ENCODE measurements around the gene IL20RA.
"Not testable (repeated sequence)": the region's sequence is repeated elsewhere in the genome, so short reads cannot be mapped to it uniquely, and the experiment has no call there.

The IL20RA gene

GRCh38 chr6:137002505-137002904, 42.3 kb downstream of the IL20RA start:
- no peak for DNase-seq

- no peak for DNase-seq
Measured at GRCh38 chr6:137001977-137002302, 42.8 kb downstream of the IL20RA start.

GRCh38 chr6:137001299-137001976, 43.3 kb downstream of the IL20RA start:
- no peak for DNase-seq

- DNase-seq, result no peak
Measured at GRCh38 chr6:137000825-137001224, 43.9 kb downstream of the IL20RA start.

- DNase-seq, result no peak
Measured at GRCh38 chr6:136995521-136995920, 49.2 kb downstream of the IL20RA start.

- no peak for DNase-seq
Measured at GRCh38 chr6:136994782-136995181, 50.0 kb downstream of the IL20RA start.

GRCh38 chr6:136992113-136992512, 52.7 kb downstream of the IL20RA start:
- no peak for DNase-seq

GRCh38 chr6:136991646-136992045, 53.1 kb downstream of the IL20RA start:
- DNase-seq, result no peak

- DNase-seq, result no peak
Measured at GRCh38 chr6:136990754-136991153, 54.0 kb downstream of the IL20RA start.

- no peak for DNase-seq
Measured at GRCh38 chr6:136990242-136990578, 54.6 kb downstream of the IL20RA start.

- no peak for DNase-seq
Measured at GRCh38 chr6:136989571-136990241, 55.1 kb downstream of the IL20RA start.

GRCh38 chr6:136987526-136987925, 57.2 kb downstream of the IL20RA start:
- no peak for DNase-seq

- DNase-seq, result no peak
Measured at GRCh38 chr6:136985502-136985901, 59.3 kb downstream of the IL20RA start.

- DNase-seq, result no peak
Measured at GRCh38 chr6:136984578-136984977, 60.2 kb downstream of the IL20RA start.

GRCh38 chr6:136983687-136984086, 61.1 kb downstream of the IL20RA start:
- DNase-seq, result no peak

- DNase-seq, result no peak
Measured at GRCh38 chr6:136982928-136983327, 61.8 kb downstream of the IL20RA start.

- DNase-seq, result no peak
Measured at GRCh38 chr6:136980070-136980469, 64.7 kb downstream of the IL20RA start.

GRCh38 chr6:136979206-136979605, 65.6 kb downstream of the IL20RA start:
- DNase-seq, result no peak

GRCh38 chr6:136977075-136977474, 67.7 kb downstream of the IL20RA start:
- DNase-seq, result no peak

GRCh38 chr6:136975089-136975715, 69.6 kb downstream of the IL20RA start:
- DNase-seq, result no peak

- not testable (repeated sequence) for DNase-seq
Measured at GRCh38 chr6:136973781-136974180, 71.0 kb downstream of the IL20RA start.

GRCh38 chr6:136971609-136972008, 73.2 kb downstream of the IL20RA start:
- no peak for DNase-seq

- DNase-seq, result no peak
Measured at GRCh38 chr6:136969930-136970329, 74.8 kb downstream of the IL20RA start.

- DNase-seq, result no peak
Measured at GRCh38 chr6:136969433-136969832, 75.3 kb downstream of the IL20RA start.

- no peak for DNase-seq
Measured at GRCh38 chr6:136968837-136969236, 75.9 kb downstream of the IL20RA start.
